Hematopoietic multipotent progenitor cell treated with erythropoietin and hydrocortisone succinate and interleukin-3 and kit ligand, for 4 days (in vitro differentiated cells): ENCODE results near the gene ETNK2.

Experiments
- DNase-seq: peaks from one replicate; pipeline ENCODE4 v3.0.0-alpha.2; 2015

ETNK2 gene

DNA sequence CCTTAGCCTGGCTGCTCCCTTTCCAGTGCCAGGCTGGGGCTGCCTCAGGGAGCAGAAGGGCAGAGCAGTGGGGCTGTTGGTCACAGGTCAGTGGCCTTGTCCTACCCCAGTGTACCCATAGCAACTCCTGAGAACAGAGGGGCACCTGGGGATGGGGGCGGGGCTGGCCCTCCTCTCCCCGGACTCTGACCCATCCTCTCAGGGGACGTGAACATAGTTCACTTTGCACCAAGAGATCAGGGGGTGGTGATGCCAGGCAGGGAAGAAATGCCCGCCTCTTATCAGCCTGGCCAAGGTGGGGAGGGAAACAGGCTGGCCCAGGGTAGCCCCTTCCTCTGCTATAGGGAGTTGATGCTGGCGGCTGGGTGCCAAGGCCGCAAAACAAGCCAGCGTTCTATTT lies 4.9 kb downstream of the ETNK2 start:
- DNase-seq: no peak

GRCh38 chr1:204146309-204146708 lies 5.5 kb downstream of the ETNK2 start:
- no peak for DNase-seq

GRCh38 chr1:204145033-204145504 lies 6.8 kb downstream of the ETNK2 start:
- DNase-seq: peak; percentile 40

GRCh38 chr1:204143276-204144041 lies 8.4 kb downstream of the ETNK2 start:
- no peak for DNase-seq

- DNase-seq: no peak
These were observed 9.5 kb downstream of the ETNK2 start for GRCh38 chr1:204142032-204142974.

GRCh38 chr1:204141131-204141530 lies 10.7 kb downstream of the ETNK2 start:
- no peak for DNase-seq

- no peak for DNase-seq
These were observed 11.9 kb downstream of the ETNK2 start for GRCh38 chr1:204139952-204140351.

DNA sequence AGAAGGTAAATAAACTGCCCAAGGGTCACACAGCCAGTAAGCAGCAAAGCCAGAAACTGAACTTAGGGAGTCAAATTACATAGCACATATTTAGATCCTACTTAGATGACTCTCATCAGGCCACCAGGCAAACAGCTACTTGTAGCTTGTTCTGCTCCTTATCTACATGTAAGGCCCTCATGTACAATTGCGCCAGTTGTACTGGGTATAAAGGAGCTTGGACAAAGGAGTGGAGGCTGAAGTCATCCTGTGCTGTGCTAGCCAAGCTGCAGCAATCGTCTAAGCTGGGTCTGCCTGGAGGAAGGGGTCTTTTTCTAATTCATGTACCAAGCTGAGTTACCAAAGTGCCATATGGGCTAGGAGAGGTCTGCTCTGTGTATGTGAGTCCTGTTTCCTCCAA lies 12.8 kb downstream of the ETNK2 start:
- no peak for DNase-seq

- no peak for DNase-seq
These were observed 15.0 kb downstream of the ETNK2 start for GRCh38 chr1:204136814-204137213.

DNA sequence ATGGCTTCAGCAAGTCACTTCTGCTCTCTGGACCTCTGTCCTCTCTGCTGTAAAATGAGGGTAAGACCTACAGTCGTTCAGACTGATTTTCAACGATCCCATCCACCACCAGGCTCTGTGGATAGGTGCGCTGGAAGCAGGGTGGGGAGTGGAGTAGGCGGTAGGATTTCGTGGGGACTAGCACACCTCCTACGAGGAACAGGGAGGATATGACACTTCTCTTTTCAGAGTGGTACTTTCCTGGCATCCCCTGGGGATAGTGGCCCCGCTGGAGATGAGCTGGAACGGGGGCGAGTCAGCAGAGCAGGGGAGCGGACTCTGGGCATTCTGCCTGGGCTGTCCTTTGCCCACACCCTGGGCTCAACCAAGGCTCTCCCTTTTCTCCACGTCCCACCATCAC lies 17.7 kb downstream of the ETNK2 start:
- DNase-seq: no peak

DNA sequence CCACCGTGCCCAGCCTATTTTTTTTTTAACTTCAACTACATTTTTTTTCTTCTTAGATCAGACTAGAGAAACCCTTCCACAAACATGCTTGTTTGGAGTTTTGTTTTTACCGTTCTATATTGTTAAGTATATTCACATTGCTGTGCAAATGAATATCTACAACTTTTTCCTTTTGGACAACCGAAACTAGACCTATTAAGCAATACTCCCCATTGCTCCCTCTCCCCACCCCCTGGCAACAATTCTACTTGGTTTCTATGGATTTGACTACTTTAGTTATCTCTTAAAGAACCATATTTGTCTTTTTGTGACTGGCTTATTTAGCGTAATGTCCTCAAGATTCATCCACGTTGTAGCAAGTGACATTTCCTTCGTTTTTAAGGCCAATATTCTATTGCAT lies 19.1 kb downstream of the ETNK2 start:
- no peak for DNase-seq

GRCh38 chr1:204131978-204132377 lies 19.9 kb downstream of the ETNK2 start:
- DNase-seq: no peak

GRCh38 chr1:204130981-204131892 lies 20.6 kb downstream of the ETNK2 start:
- DNase-seq: peak; percentile 45

DNA sequence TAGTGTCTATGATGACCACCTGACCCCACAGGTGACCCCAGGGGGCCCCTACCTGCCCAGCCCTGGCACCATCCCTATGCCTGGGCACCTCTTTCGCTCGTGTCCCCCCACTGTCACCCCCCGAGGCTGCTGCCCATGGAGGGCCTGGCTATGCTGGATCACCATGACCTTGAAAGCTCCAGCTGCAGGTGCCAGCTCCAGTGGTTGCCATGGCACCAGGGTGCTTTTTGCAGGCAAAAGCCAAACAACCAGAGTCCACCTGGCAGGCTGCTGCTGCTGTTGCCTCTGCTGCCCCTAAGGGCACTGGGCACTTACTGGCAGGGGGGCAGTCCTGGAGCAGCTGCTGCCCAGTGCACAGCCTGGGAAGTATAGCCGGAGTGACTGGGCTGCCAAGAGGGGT lies 21.7 kb downstream of the ETNK2 start:
- DNase-seq: no peak

DNA sequence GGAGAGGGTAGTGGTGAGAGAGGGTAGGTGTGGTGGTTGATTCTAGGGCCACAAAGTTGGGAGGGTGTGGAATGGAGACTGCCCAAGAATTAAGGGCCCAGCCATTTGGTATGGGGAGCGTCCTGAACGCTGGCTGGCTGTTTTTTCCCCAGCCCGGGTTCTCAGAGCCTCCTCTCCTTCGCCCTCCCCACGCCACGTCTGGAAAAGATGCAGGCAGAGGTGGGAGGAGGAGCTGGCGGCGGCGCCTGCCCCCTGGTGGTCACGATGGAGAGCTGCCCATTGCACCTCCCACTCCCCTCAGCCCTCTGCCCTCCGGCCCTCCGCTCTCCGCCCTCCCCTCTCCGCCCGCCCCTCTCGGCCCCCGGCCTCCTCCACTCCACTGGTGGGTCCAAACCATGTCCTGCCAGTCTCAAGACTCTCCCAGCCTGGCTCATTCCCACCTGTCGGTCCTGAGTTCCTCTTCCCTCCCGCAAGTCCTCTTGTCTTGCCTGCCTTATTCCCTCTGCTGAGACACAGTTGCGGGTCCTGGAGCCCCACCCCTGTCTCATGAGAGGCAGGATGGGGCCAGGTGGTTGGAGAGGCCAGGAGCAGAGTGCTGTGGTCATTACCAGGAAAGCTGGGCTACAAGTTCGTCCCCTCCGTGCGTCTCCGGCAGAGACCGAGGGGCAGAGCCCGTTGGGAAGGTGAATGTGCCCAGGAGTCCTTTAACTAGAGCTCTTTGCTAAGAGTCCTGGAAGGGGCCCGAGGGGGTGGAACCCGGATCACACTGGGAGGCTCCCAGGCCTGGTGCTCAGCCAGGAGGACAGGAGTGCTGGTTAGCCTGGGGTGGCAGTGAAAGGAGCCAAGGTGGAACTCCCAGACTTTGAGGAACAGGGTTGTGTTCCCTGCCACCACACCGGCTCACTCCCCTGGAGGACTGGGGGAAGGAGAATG lies 22.6 kb downstream of the ETNK2 start:
- DNase-seq: peak; percentile 77

GRCh38 chr1:204128464-204128963 lies 23.3 kb downstream of the ETNK2 start:
- peak; percentile 22 for DNase-seq

DNA sequence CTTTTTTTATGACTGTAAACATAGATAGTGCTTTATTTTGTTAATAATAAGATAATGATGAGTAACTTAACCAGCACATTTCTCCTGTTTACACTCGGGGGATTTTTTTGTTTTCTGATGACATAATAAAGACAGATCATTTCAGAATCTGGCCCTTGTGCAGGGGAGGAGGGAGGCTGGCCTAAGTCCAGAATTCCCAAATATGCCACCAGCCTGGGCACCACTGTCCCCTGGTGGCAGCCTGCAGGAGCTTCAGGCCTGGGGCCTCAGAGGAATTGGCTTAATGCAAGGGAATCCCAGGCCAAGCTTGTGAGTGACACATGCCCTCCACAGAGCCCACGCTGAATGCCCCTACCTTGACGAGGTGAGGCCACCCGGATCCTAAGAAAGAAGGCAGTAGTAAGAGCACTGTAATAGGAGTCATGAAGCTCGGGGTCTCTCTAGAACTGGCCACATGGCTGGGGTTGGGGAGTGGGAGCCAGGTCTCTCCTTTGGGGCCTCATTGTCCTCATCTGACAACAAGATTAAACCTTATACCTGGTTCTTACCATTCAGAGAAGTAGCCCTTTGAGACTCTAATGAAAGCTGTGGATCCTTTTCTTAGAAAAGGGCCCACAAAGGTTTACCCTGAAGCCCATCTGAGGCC lies 24.1 kb downstream of the ETNK2 start:
- peak; percentile 74 for DNase-seq

DNA sequence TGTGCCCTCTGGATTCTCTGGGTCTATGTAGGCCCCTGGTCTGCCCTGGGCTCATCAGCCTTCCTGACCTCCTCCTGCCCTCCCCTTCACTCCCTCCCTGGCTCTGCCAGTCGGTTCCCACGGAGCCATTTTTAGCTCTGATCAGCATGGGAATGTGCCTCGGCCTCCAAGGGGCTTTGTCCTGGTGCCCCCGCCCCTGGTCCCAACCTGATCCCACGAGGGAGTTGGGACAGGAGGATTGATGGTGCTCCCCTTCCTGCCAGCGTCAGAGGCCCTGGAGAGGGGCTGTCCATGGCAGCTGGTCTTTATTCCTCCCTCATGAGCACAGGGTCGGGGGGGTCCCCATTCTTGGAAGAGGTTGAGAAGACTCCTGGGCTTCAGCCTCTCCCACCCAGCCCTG lies 24.9 kb downstream of the ETNK2 start:
- no peak for DNase-seq

GRCh38 chr1:204126386-204126785 lies 25.5 kb downstream of the ETNK2 start:
- DNase-seq: no peak

GRCh38 chr1:204125759-204126351 lies 26.0 kb downstream of the ETNK2 start:
- no peak for DNase-seq
